Activated CD8-positive, alpha-beta memory T cell treated with anti-CD3 and anti-CD28 coated beads, Interleukin-2, amount 50 U/mL, for 24 hours (primary cell): ENCODE measurements around the gene DNAH5.

Source experiments
- DNase-seq: peaks from one replicate; pipeline ENCODE4 v3.0.0-alpha.2; 2020; ENCODE audit errors: extremely low read depth

DNAH5 gene

DNA sequence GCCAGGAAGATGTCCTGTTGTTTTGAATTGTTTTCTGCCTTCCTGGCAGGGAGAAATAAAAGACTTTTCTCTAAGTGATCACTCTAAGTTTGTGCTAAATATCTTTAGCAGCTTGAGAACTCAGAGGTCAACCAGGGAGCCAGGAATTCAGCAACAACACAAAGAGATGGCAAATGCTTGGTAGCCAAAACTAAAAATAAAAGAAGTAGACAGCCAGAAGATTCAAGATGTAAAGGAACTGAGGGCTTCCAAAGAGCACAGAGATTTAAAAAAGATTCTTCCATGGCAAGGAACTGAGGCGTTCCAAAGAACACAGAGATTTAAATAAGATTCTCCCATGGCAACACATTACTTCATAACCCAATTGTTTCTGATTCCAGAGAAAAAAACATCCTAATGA is 9.6 kb downstream of the DNAH5 start:
- DNase-seq = no peak

DNA sequence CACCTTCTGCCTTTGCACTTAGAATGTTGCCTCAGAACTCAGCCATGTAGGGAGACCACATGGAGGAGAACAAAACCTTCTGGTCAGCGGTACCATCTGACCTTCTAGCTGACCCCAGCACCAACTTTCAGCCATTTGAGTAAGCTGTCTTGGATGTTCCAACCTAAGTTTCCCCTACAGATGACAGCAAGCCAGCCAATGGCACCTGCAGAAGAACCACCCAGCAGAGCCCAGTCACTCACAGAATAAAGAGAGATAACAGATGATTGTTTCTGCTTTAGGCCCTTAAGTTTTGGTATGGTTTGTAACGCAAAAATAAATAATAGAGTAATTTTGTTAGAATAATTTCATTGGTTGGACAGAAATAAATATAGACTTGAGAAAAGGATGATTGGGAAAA is 10.4 kb downstream of the DNAH5 start:
- DNase-seq = no peak

DNA sequence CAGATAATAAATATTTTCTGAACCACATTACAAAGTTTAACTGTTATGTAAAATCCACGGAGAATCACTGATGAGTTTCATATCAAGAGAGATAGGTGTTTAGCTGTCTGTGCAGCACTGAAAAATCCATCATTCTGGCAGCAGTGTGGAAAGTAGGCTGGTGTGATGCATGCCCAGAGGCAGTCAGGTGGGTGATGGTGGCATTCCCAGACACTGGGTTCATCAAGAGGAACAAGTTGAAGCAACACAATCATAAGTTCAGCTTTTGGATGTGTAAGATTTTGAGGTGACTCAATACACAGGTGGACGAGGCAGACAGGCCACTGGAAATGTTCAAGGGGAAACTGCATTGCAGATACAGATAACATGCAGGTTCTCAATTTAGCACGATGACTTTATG is 11.9 kb downstream of the DNAH5 start:
- no peak for DNase-seq

DNA sequence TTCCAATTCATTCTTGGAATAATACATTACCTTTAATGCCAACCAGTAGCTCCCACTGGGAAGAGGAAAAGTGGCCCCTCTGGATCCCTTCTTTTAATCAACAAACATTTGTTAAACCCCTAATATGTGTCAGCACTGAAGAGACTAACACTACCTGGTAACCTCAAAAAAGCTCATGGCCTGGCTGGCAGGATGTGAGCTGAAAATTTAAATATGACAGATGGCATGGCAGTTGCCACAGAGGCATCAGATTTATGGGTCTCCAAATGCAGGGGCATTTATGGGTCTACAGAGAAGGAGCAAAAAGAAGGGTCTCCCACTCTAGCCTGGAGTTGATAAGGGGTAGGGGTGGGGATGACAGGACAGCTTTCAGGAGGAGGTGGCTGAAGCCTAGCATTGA is 12.5 kb downstream of the DNAH5 start:
- no peak for DNase-seq

DNA sequence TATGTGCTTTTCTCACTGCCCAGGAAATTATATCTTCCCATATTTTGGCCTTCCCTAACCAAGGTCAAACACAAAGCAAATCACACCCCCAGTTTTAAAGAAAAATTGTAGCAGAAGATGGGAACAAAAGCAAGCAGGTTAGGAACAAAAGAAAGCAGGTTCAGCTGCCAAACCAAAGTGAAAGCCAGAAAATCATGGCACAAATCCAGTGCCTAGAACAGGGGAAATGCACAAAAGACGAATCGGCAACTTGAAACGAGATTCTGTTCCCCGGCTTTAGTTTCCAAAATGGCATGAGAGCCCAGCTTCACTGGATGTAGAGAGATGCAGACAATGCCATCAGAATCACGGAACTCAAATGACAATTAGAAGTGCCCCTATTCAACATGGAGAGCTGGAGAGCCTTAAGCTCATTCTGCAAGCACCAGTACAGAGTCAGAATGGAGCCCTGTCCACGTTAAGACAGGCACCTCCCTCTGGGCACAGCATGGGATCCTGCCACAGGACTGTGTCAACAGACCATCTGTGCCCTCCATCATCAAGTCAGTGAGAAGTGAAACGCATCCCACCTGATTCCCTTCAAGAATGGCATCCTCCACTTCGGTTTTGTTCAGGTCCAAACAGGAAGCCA is 13.8 kb downstream of the DNAH5 start:
- no peak for DNase-seq

DNA sequence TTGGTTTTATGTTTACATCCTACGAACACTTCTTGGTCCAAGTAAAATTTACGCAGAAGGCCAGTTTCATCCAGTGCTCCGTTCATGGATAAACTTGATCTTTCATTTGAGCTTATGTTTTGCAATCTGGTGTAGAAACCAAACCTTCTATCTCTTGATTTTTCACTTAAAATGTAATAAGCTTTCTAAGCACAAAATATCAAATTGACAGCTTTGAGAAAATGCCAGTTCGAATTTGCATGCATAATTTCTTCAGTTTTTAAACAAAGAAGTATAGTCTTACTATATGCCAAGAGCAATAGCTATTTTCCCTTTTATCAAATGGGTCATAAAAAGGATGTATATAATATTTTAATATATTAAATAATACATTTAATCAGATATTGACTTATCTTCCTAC is 17.8 kb downstream of the DNAH5 start:
- DNase-seq = no peak

DNA sequence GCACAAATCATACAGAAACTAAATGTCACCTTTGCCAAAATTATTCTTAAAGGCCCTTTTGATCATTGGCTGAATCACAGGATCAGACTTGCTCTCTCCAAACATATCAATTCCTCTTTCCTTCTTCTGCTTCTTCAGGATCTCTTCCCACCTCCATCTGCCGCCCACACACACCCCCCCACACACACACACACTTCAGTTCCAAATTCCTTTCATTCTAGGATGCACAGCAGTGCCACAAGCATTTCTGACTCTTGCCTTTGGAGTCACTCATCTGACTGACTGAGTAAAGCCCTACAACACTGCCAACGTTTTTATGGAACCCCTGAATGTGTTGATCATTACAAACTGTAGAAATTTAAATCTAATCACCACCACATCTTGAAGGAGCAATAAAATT is 22.9 kb downstream of the DNAH5 start:
- DNase-seq = no peak

DNA sequence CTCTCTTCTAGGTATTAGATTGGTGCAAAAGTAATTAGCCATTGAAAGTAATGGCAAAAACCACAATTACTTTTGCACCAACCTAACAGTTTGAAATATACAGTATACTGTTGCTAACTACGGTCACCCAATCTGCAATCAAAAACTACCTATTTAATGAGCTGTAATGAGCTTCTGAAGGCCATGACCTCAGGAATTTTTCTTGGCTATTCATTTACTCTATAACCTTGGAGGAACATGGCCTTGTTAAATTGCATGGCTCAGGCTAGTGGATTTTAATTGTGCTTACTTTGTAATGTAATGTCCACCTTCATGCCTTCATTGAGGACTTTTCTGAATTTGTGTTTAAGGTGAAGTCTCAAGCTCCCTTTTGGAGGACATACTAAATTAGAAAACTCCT is 24.7 kb downstream of the DNAH5 start:
- DNase-seq = no peak

DNA sequence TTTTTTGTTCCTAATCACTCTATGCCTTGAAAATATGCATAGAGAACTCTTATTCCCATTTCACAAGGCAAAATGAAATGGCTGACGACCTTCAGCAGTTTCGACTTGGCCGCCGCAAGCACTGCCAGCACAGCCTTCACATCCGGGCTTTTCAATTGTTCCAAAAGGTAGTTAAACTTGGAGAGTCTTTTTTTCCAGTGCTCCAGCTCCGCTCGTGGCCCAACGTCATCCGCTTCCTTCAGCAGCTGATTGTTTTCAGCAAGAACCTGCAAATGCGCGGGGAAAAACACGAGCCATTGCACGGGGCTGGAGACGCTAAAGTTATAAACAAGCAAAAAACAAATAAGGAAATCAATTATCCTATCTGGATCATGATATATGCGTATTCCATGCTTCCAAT is 25.4 kb downstream of the DNAH5 start:
- no peak for DNase-seq

DNA sequence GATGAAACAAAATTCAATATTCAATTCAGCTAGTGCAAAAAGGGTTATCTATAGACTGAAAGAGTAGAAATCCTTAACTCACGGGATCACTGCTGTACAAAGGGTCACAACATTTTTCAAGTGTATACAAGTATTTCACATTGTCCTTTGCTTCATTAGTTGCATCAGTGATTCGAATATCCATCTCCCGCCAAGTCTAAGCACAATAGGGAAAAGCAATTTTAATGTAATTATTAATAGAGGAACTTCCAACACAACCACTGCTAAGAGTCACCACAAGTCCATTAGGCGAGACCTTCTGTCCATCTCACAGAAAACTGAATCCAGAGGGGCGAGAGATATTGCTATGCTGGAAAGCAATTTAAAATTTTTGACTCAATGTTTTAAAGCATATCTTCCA is 27.4 kb downstream of the DNAH5 start:
- no peak for DNase-seq

DNA sequence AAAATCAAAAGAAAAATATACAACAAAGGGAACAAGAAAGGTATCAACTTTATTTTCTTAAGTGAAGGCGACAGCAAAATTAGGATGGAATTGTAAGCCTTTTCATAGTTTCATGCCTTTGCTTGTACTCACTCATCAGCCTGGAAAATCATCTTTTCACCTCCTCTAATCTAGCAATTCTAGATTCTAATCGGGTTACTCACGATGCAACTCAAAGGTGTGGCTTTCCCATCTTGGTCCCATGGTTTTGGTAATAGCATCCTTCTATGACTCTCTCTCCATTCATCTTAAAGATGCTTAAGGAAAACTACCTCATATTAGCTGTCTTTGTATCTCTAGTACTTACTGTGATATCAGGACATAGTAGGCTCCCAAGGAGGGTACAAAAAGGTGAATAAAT is 30.5 kb downstream of the DNAH5 start:
- no peak for DNase-seq

DNA sequence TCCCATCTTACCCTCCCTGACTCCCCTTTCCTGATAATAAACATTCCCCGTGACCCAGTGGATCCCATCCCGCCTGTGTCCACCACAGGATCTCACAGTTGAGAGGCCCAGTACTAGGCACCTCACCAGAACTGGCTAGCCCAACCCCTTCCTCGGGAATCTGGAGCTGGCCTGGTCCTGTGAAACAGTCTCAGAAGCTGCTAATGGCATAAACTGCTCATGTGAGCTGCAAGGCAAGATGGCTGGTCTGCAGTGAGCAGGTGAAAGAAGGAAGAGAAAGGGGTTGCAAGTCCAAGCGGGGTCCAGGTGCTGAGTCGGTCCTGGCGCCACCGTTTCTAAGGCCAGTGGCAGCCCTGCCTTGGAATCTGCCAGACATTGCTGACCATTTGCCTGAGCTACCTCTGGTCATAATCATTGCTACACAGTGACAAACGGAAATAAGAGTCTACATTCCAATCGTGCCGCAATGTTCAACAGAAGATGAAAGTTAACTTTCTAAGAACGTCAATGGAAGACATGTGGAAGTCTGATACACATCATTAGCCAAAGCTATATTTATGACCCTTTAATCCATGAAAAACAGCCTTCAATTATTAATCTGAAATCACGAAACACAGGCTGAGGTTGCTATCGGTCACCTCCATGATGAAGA is 33.7 kb downstream of the DNAH5 start:
- DNase-seq = no peak

DNA sequence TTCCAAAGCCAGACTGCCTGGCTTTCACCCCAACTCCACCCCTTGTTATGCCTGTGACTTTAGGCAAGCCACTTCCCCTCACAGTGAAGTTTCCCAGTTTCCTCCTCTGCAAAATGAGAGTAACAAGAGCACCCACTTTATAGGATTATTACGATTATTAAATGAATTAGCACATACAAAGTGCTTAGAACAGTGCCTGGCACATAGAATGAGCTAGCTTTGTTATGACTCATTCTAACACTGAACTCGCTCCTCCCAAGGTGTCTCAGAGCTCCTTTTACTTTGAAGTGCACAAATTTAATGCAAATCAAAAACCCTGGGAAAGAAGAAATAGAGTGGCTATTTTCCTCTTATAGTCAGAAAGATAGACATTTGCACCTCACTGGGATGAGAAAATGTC is 34.3 kb downstream of the DNAH5 start:
- DNase-seq = no peak

DNA sequence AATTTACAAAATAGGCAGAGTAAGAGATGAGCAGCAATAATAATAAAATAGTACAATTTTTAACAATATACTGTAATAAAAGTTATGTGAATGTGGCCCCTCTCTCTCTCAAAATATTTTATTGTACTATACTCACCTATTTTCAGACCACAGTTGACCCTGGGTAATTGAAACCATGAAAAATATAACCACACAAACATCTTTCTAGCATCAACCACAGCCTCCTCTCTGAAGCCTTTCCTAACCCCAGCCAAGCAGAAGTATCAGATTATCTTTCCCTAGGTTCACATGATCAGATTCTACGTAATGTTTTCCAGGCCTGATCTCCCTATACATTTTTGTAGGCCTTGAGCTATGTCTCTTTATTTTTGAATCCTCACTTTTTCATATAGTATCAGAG is 35.2 kb downstream of the DNAH5 start:
- DNase-seq = no peak

DNA sequence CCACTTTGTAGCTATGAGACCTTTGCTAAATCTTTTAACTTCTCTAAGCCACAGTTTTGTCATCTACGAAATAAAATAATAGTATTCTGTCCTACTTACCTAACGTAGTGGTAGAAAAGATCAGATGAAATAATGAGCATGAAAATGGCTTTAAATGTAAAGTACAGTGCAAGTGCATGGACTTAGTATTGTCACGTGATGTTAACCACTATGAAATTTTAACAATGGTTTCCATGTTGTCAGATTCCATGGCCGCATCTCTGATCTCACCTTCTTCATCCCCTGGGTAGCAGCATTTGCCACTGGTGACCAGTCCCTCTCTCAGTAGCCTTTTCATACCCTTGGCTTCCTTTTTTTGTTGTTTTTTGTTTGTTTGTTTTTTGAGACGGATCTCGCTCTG is 45.9 kb downstream of the DNAH5 start:
- no peak for DNase-seq

DNA sequence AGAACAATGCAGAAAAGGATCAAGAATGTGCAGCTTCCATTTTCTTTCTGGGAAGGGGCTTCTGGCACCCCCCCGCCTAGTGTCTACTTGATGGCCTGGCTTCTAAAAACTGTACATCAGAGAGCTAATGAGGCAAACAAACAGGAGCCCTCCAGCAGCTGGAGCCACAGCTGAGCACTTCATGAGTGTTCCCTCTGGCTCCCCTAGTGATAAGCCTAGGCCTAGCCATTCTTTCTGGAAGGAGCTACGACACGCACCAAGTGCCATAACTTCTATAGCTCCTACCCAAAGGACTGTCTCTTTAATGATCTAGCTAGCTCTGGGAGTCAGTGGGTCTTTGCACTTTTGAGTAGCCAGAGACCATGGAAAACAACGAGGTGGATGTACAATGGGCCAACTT is 66.1 kb downstream of the DNAH5 start:
- DNase-seq = no peak

DNA sequence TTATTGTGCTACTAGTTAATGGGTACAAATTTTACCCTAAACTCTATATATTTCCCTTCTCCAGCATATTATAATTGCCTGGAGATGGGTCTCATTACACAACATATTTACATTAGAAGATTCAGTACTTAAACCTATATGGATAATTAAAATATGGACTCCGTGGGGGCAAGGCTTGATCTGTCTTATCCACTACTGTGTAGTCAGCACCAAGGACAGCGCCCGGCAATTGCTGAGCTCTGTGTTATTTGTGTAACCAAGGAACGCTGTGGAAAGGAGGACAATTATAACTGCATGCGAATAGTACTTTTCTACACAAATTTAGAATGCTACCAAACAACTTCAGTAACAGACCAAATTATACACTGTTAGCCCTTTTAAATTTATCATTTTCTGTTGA is 77.7 kb downstream of the DNAH5 start:
- DNase-seq = no peak

DNA sequence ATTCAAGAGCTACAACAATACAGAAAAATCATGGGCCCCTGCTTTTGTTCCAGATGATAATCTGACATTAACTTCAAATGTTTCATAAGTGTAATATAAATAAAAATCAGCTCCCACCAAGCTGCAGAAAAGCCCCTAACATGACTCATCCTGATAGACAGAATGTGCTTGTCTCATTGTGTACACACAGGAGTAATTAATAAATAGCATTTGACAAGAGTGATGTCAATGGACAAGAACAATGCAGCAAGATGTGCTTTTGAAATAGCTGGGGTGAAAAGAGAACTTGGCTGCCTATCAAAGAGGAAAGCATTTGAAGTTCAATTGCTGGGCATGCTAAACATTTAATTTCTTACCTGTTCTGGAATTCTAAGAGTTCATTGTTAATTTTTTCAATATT is 79.2 kb downstream of the DNAH5 start:
- no peak for DNase-seq

DNA sequence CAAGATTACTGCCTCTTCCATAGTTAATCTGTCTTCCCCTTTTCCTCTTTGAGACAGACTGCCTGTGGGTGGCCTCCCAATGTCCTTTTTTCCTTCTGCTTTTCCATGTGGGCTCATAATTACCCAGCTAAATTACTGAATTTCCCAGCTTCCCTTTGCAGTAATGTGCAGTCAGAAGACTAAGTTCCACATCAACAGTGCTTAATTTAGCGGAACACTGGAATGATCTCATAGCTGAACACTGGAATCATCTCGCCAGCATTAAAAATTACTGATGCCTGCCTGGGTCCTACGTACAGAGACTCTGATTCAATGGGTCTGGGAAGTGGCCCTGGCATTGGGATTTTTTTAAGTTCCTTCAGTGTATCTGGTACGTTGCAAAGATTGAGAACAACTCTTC is 84.3 kb downstream of the DNAH5 start:
- no peak for DNase-seq

DNA sequence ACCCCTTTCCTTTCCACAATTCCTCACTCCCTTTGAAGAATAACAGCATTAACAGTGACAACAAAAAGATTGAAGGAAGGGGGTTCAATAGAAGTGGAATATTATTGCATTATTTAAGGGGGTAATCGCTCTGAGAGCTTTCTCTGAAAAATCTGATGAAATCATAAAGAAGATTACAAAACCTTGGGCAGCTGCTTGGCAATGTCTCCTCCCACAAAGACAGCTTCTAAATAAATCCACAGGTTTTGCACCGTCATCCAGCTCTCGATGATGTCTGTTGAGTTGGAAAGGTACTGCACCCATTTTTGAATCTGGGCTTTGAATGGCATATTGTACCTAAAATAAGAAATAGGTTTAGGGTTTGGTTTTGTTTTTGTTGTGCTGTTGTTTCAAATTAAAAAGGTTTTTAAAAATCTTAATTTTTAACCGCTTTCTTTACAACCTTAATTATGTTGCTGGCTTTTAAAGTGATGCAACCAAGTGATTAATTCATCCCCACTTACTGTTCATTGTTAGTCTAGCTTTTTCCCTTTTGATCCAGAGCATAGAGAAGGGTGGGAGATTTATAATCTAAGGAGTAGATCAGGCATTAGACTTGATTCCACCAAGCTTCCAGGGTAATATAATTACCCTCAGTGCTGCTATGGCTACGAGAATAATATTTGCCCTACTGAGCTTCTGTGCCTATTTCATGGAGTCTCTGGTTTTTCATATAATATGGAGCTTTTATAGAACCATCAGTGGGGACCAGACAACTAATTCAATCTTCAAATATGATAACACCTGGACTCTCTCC is 85.0 kb downstream of the DNAH5 start:
- no peak for DNase-seq

DNA sequence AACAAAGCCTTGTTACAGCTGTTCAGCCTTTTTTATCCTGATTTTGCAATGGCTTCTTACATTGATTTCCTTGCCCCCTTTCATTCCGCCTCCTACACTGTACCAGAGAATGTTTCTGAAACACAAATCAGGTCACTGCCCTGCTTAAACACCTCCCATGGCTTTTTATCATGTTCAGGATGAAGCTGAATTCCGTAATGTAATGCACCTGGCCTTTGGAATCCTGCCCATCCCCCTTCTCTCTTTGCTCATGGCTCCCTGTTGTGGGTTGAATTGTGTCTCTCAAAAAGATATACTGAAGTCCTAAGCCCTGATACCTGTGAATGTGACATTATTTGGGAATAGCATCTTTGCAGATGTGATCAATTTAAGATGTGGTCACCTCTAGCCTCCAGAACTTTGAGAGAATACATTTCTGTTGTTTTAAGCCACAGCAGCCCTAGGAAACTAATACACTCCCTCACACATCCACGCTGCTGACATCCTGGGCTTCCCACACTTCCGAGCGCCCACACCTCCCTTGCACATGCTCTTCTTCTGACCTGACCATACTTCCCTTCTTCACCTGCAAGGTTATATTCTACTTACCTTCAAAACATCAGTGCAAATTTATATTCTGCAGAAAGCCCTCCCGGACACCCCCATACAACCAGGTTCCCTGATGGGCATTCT is 101.2 kb downstream of the DNAH5 start:
- no peak for DNase-seq

DNA sequence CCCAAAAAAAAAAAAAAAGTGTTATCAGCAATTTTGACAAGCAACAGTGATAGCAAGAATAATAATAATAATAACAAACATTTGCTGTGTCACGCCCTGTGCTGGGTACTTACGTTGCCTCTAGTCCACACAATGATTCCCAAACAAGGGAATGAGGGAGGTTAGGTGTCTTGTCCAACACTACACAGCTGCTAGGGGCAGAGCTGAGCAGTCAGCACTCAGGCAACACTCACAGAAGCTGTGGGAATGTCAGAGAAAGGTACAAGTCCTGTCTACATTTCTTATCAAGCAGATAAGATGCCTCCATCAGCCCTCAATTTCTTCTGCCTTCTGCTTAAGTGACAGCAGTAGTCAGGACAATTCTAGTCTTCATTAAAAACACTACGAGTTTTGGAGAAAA is 111.0 kb downstream of the DNAH5 start:
- no peak for DNase-seq

DNA sequence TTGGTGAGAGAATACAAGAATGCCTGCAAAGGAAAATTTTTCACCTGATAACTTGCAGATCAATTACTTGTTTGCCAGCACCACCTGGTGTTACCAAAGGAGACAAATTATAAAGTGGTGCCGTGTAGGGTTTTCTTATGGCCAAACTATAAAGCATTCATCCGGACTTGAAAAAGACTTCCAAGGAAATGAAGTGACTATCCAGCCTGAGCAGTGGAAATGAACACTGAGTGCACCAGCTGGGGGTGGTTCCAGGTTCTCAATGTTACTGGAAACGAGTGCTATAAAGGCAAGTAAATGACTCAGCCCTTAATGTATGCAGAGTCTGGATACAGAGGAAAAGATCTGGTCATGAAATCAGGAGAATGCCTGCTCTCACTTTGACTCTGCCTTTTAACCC is 113.1 kb downstream of the DNAH5 start:
- DNase-seq = no peak
